GM23248 (cell line): Measurements from ENCODE around the gene SUPT3H.

Experiments used
- EZH2 ChIP-seq: fragments of 200-600 bp; sonication (generic); IDR thresholded peaks from 2 replicates; pipeline ENCODE4 v1.6.1; 2018; ENCODE audit warnings: antibody characterized with exemption, mild to moderate bottlenecking; ENCODE audit not compliant: insufficient read depth, poor library complexity, severe bottlenecking
- EZH2phosphoT487 ChIP-seq: fragments of 200-600 bp; sonication (generic); IDR thresholded peaks from 2 replicates; pipeline ENCODE4 v1.6.1; 2018; ENCODE audit warnings: antibody characterized with exemption, moderate library complexity, mild to moderate bottlenecking, low read depth; ENCODE audit not compliant: insufficient read depth

- TF ChIP-seq EZH2phosphoT487 (no peak), EZH2 (no peak)
Observed at GRCh38 chr6:45126033-45126432, 251.7 kb downstream of the SUPT3H start.
